Esophagus mucosa (tissue), 1 donor: Measurements from ENCODE around the gene GRIK3. TPM values are rescaled to one million over a fixed set of nuclear protein-coding genes. Genes with fewer than 3 reads are reported as not detected.
A peak's percentile ranks its signal among the peaks of the same experiment; 100 is the strongest.
"Not testable (repeated sequence)": the region's sequence is repeated elsewhere in the genome, so short reads cannot be mapped to it uniquely, and the experiment has no call there.

Experiments
- ATAC-seq: fragments of 200-7000 bp; cut with Tn5 transposase; one replicate; pipeline ENCODE4 v1.9.1; 2020
- total RNA-seq: library from RNA; stranded (reverse); gene quantifications from one replicate; pipeline ENCODE4 v1.2.4, GENCODE V29; 2023
- donor health status: DM: yes; HTN: yes; CAD: no.

Gene GRIK3
- total RNA-seq, 1 donor from 2014 or later, result 0.04 TPM

DNA sequence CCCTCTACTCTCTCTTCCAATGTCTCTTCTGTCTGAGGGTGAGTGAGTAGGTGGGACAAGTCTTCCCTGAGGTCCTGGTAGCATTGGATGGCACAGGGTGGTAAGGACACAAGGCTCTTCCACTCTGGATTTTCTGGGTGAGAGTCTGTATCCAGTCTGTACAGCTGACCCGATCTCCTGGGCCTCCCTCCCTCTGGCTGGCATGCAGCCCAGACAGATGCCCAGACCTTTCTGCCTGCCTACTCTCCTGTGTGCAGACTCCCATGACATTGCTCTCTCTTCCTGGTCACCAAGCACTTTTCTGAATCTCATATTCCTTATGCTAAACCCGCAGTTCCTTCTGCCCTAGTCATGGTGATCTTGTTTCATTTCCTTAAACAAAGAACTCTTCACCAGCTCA lies 100.3 kb downstream of the GRIK3 start:
- ATAC-seq, result no peak

DNA sequence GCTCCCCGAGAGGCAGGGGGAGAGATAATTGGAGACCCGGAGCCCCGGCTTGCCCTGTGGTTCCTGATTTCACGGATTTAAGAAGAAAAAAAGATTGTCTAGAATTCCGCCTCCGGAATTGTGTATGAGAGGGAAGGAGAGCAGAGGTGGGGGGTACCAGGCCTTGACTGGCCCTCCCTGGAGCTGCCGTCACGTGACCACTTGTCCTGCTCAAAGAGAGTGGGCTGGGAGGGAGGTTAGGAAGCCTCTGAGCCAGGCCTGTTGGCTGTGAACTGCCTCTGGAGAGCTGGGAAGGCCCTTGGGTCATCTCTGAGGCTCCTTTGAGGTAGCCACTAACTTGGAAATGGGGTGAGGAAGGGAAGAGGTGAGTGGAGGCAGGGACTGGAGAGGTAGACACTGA lies 106.5 kb downstream of the GRIK3 start:
- no peak for ATAC-seq

DNA sequence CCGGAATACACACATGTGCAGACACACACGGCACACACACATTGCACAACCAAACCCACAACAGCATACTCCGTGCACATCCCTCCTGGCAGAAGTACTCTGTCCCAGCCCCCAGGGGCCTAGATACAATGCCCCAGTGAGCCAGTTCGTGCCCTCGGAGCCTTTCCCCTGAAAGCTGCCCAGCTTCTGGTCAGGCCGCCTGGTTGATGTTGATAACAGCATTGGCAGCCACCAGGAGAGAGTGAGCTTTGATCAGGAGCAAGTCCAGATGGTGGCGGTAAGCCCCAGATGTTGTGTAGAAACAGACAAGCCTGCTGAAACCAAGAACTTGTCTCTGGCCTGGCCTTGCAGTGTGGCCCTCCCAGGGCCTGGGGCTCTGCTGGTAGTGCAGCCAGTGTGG lies 109.1 kb downstream of the GRIK3 start:
- no peak for ATAC-seq

DNA sequence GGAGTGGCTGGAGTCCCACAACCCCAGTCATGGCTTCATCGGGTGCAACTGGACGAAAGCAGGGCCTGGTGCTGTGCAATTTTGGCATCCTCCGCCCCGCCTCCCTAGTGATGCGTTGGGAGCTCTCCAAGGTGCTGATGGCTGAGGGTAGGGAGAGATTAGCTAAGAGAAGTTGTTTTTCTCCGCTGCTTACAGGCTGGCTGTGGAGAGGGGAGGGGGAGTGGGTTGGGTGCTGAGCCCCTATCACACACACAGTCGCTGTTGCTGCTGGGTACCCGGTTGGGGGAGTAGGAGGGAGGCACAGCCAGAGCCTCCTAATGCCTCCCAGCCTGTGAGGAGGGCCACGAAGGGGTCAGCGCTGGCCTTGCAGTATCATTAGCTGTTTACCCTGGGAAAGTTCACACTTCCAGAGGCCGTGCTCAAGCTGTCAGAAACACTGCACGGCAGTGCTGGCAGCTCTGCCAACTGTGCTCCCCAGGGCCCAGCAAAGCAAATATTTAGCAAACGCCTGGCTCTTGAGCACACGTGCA lies 110.0 kb downstream of the GRIK3 start:
- ATAC-seq, result peak; percentile 39

DNA sequence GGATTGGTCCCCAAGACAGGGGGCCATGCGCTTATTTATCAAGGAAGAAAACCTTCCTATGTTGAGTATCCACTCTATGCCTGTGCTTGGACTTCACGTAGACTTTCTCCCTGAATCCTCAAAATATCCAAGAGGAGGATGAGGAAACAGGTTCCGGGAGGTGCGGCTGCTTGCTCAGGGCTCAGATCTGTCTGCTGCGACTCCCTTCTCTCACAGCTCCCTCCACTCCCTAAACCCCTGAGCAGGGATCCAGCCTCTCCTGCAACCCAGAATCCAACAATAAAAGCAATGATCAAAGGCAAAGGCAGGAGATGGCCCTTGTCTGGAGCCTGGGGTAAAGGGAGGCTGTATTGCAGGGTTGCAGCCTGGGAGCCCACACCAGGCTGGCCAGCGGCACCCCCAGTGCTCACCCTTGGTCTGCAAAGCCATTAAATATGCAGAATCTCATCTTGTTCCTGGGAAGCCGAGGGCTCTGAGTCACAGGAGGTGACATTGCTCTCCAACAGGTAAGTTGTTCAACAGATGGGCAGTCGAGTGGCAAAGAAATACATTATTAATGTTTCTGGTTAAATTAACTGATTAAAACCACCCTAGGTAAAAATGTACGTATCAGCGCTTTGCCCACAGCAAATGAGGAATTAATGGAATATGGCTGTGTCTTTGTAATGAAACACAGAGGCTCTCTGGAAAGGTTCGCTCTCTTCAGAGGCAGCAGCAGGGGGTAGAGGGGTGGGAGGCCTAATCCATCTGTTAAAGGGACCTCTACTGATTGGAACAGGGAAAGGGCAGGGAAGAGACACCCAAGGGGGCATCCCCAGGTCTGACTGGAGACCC lies 111.5 kb downstream of the GRIK3 start:
- ATAC-seq, result no peak

DNA sequence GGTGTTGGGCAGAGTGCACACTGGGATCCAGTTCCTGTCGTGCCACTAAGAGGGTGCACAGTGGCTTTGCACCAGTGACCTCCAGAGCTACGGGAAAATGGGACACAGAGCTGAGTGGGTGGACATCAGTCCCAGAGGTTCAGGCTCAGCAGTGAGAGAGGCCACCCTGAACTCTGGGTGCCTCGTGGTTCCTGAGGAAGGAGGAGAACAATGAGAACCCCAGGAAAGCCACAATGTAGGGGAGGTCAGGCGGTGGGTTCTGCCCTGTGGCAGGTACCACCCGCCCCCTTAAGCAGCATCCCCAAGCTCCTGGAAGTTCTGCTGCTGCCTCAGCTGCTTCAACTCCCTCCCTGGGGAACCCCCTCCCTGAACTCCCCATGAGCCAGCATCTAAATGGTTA lies 112.2 kb downstream of the GRIK3 start:
- ATAC-seq, result no peak

DNA sequence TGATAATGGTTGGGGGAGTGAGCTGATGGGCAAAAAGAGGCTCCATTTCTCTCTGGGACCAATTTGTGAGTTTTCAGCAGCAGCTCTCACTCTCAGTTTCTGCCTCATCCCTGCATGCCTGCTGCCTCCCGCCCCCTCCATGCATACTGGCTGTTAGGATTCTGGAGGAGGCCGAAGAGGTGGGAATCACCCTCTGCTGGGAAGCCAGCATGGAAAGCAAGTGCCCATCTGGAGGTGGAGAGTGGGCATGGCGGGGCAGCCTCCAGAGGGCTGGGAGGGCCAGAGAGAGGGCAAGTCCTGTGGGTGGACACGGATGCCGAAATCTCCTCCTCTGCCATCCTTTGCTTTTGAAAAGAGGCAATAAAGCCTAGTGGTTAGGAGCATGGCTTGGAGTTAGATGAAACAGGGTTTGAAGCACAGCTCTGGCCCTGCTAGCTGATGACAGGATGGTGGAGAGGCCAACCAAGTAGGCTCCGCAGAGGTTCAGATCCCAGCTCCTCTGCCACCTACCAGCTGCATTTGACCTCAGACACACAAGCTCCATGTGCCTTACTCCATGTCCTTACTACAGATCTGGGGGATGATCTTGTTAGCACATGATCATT lies 113.4 kb downstream of the GRIK3 start:
- no peak for ATAC-seq

DNA sequence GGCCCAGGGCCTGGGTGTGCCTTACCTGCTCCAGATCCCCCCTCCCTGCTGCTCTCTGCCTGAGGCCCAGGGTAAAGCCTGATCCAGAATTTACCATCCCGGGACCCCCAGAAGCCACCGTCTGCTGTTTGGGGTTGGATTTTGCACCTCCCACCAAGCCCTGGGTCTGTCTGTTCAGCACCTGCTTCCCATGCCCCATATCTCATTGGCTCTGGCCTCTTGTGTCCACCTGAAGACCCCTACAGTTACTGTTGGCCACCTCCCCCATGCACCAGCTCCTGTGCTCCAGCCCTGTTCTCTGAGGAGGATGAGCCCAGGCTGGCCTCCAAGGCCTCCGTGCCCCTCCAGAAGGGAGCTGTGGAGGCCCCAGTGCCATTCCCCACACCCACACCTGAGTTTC lies 113.9 kb downstream of the GRIK3 start:
- ATAC-seq, result no peak

DNA sequence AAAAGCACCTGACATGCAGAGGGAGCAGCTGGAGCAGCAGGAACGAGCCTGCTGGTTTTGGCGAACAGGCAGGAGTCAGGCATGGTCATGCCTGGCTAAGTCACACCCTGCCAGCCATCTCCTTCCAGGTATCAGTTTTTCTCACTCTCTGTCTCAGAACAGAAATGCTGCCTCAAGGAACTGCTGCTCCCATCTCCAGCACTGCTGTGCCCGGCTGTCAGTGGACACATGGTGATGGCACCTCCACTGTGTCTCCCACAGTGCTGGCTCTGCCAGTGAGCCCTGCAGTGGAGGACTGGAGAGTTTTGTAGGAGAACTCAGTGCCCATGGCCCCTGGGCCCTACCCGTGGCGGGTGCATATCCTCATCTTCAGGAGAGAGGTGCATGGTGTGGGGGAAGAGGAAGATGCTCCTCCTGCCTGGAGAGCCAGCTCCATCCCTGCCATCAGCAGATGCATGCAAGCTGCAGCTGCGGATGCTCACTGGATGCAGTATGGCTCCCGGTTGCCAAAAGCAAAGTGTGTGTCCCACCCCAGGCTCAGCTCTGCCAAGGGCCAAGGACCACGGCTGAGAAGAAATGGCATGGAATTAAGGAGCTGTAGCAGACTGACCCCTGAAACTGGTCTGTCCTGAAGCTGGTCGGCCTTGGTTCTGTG lies 114.7 kb downstream of the GRIK3 start:
- peak; percentile 15 for ATAC-seq

DNA sequence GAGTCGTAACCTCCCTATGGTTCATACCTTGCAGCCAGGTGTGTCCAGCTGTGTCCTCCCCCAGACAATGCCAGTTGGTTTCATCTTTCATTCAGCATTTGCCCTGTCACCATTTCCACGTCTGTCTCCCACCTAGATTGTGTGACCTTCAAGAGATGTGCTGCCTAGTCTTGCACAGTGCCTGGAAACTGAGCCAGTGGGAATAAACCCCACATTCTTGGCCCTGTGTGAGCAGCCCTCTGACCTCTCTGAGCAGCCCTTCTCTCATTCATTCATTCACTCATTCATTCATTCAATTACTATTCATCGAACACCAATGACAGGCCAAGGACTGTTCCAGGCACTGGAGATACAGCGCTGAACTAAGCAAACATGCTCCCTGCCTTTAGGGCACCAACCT lies 115.7 kb downstream of the GRIK3 start:
- ATAC-seq, result no peak

DNA sequence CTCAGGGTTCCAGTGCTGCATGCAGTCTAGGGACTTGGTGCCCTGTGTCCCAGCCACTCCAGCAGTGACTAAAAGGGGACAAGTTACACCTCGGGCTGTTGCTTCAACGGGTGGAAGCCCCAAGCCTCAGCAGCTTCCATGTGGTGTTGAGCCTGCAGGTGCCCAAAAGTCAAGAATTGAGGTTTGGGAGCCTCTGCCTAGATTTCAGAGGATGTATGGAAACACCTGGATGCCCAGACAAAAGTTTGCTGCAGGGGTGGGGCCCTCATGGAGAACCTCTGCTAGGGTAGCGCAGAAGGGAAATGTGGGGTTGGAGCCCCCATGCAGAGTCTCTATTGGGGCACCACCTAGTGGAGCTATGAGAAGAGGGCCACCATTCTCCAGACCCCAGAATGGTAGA lies 117.8 kb downstream of the GRIK3 start:
- ATAC-seq, result not testable (repeated sequence)

DNA sequence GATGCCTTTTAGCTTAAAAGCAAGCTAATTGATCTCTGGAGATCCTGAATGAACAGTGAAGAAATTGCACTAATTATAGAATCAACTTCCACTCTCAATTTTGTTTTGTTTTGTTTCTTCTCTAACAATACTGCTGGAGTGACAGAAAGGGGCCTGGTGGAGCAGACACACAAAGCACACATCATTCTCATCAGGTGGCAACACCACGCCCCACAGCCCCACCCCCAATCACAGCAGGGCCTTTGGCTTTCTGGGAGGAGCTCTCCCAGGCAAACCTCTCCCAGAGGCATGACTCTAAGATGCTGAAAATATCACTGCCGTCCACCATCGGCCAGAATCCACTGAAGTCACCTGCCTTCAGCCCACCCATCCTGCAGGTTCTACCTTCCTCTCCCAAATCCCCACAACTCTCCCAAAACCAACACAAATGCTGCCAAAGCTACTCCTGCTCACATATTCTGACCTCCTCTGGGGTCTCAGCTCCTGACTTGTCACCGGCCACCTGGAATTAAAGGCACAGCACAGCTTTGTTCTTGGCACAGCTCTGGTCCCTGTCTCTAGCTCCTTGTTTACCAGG lies 120.7 kb downstream of the GRIK3 start:
- ATAC-seq, result no peak

DNA sequence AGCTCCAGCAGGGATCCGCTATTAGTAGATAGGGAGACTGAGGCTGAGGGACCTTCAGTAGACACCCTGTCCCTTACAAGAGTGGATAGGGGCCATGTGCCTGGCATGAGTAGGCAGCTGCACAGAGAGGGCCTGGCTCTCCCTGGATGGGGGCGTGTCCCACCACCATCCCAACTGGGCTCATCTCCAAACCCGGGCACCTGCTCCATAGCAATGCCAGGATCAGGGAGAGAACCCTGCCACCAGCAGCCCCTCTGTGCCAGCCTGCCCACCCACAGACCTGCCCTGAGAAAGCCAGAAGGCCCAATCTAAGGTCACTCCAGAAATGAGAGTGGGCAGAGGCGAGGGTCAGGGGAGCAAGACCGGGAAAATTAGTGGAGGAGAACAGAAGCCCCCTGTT lies 121.3 kb downstream of the GRIK3 start:
- no peak for ATAC-seq

DNA sequence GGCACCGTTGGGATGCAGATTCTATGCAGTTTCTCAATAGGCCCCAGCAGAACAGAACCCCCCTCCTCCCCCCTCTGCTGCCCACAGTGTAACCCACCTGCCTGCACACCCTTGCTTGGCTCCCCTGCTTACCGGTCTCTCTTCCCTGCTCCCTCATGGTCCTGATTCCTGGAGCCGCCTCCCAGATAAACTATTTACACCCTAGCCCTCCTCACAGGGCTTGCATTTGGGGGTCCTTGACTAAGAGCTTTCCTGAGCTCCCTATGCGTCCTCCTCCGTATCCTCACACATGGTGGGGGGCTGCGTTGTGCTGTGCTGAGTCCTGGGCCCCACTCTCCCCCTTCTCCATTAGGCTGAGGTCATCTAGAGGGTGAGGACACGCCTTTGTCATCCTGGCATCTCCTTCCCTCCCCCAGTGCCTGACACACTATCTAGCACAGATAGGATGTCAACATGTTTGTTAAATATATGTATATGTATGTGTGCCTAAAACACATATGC lies 121.9 kb downstream of the GRIK3 start:
- no peak for ATAC-seq

DNA sequence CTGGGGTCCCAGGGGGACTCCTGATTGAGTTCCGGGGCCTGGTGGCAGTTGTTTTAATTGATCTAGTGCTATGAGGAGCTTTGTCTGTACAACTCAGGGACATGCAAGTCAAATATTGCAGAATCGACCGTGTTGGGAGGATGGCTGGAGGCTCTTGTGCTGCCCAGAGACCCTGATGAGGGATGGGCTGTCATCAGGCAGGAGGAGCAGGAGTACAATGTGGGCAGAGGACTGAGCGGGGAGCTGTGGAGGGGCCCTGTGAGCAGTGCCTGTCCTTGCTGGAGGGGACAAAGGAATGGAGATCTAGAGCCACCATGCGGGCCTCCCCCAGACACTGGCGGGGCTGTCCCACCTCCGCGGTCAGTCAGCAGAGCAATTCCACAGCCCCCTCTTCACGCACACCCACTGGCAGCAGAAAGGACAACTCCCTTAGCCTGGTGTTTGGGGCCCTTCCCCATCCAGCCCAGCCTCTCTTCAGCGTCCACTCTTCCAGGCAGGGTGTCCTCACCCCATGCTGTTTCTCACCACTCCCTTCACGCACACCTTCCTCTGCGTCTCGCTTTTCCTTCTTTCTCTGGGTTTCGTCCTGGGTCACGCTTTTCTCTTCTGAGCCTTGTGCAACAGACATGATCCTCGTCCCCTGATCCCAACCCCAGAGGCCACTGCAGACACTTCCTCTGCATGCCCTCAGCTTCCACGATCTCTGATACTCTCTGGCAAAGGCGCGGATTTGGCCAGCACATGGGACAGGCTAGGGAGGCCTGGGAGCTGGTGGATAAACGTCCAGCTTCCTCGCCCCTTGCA lies 122.6 kb downstream of the GRIK3 start:
- ATAC-seq, result no peak

DNA sequence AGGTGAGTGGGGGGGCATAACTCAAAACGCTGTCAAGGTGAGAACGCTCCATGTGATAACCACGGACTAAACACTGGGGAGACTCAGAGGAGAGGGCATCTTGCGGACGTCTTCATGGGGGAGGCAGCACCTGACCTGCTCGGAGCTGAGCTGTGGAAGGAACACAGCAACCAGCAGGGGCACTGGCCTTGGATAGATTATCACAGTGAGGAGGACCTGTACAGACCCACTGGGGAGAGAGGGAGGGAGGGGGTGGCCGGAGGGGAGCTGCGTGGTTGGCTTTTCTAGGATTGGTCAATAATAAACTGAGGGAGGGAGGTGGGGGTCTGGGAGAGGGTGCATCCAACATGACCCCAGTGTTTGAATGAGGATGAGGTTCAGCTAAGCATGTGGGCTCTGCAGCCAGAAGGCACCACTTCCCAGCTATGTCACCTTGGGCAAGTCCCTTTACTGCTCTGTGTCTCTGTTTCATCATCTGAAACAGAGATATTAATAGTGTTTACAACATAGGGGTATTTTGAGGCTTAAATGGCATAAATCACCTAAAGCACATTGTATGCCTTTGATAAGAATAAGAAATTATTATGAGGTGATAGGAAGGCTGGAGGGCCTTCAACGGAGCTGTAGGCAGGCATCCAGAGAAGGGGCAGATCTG lies 123.3 kb downstream of the GRIK3 start:
- ATAC-seq, result no peak

DNA sequence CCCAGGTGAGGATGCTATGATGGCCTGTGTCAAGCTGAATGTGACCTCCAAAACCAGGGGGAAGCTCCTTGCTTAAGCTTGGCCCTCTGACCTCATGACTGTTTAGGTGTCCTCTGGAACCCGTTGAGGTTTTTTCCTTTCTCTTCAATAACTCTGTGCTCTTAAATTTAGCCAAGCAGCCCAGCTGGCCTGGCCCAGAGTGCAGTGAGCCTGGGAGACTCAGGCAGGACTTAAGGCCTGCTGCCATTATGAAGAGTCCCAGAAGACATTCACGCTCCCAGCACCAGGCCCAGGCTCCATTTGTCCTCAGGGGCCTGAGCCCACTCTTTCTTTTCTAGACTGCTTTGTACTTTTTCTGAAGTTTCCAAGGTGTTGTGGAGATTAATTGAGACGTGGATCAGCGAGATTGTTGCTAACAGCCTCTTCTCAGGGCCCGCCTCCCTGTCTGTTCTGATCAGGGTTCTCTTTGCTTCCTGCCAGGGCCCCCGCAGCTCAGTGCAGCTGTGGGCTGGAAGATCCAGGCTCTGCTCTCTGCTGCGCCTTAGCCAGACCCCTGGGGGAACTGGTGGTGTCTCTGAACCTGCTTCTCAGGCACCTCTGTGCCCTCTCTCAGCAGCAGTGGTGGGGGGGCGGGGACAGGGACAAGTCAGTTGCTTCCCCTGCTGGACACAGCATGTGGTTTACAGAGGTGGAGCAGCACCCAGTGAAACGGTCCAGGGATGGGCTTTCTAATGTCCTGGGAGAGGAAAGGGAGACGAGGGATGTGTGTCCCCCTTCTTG lies 124.2 kb downstream of the GRIK3 start:
- no peak for ATAC-seq

DNA sequence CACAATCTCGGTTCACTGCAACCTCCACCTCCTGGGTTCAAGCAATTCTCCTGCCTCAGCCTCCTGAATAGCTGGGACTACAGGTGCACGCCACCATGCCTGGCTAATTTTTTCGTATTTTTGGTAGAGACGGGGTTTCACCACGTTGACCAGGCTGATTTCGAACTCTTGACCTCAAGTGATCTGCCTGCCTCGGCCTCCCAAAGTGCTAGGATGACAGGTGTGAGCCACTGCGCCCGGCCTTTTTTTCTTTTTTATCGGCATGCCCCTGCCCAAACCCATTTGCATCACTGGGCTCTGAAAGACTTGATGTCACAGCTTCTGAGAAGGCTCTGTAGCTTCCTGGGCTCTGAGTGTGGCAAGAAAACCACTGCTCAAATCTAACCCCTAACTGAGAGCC lies 125.0 kb downstream of the GRIK3 start:
- ATAC-seq, result not testable (repeated sequence)

DNA sequence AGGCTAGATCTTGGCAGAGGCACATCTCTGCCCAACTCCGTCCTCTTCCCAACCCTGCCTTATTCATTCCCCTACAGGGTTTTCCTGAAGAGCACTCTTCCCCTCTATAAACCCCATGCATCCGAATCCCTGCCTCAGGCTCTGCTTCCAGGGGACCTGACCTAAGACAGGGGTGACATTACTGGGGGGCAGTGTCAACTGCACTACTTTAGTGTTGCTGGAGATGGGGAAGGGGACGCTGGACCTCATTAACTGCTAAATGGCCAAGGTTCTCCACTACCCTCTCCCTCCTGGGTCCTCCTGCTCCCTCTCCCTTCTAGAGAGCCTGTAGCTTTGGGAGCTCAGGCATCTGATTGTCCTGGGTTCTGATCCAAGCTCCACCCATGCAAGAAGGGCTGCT lies 126.2 kb downstream of the GRIK3 start:
- no peak for ATAC-seq

DNA sequence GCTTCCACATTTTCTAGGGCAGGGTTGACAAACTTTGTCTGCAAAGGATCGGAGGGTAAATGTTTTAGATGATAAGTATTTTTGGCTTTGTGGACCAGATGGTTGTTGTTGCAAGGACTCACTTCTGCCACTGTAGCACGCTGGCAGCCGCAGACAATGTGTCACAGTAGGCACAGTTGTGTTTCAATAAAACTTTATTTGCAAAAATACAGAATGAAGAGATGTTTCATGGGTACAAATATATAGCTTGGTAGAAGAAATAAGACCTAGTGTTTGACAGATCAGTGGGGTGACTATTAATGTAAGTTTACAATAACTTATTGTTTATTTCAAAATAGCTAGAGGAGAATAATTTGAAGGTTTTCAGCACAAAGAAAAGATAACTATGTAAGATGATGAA lies 127.8 kb downstream of the GRIK3 start:
- ATAC-seq, result no peak

DNA sequence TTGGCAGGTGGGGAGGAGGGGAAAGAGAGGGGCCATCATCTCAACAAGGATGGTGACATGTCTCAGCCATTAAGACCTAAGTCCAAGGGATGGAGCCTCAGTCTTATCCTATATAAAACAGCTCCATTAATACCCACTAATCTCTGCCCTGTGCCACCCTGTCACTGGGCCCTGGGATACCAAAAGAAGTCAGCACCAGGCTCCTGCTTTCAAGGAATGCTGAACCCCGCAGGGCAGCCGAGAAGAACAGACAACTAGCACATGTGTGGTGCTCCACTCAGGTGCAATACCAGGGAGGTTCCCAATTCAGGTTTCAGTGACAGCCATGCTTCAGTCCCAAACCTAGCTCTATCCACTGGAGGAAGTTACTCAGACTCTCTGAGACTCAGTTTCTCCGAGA lies 128.4 kb downstream of the GRIK3 start:
- ATAC-seq, result no peak
